GM12878 (cell line): ENCODE results near the gene NR1D1. TPM values are rescaled to one million over a fixed set of nuclear protein-coding genes. Genes with fewer than 3 reads are reported as not detected.

ENCODE experiments used
- ATAC-seq: fragments of 200-7000 bp; cut with Tn5 transposase; 3 replicates; pipeline ENCODE4 v1.9.1; 2020; ENCODE audit warnings: mild to moderate bottlenecking, moderate library complexity
- BruUV-seq: library from RNA; stranded (reverse); fragments of 400-500 nt; replicated peaks from 2 replicates; lab custom pipeline; 2021; lab: Mats Ljungman, UMichigan
- CTCF ChIA-PET: fragments of 300-600 bp; sonication (Branson Sonifier 250); formaldehyde crosslinking; extraction: SDS; loops from one replicate; lab custom pipeline; 2021; ENCODE audit warnings: inconsistent platforms; lab: Yijun Ruan, JAX
- POLR2A ChIA-PET: fragments of 350-600 bp; formaldehyde crosslinking; extraction: SDS; loops from one replicate; lab custom pipeline; 2021; ENCODE audit warnings: inconsistent platforms; lab: Charles Lee
- RAD21 ChIA-PET: fragments of 300-600 bp; sonication (Branson Sonifier 250); formaldehyde crosslinking; loops from one replicate; lab custom pipeline; 2023; ENCODE audit warnings: antibody characterized with exemption; ENCODE audit not compliant: unreplicated experiment; lab: Charles Lee
- SMC1A ChIA-PET: fragments of 300-600 bp; sonication (Branson Sonifier 250); formaldehyde crosslinking; loops from one replicate; lab custom pipeline; 2023; ENCODE audit not compliant: unreplicated experiment, uncharacterized antibody; lab: Charles Lee
- DNase-seq: peaks from one replicate; pipeline ENCODE4 v3.0.0-alpha.2; 2011; ENCODE audit warnings: low read depth, low spot score
- FAIRE-seq: peaks from 3 replicates; lab custom pipeline; 2011; peaks lifted over from hg19 to GRCh38; lab: Jason Lieb, UNC
- H2AFZ ChIP-seq: 2 replicates; pipeline ENCODE4 v1.6.0; 2011; ENCODE audit warnings: low read depth, low read length, control low read depth; ENCODE audit not compliant: control insufficient read depth
- H3K27ac ChIP-seq: 2 replicates; pipeline ENCODE4 v1.5.1; 2011; ENCODE audit warnings: control low read depth; ENCODE audit not compliant: control insufficient read depth, insufficient read depth
- H3K27me3 ChIP-seq, 2 experiments: replicated peaks in 1 of 2; 2 replicates each; pipeline versions ENCODE4 v1.6.0 to v1.6.1; 2011; ENCODE audit warnings: low read length in 1 of 2; ENCODE audit not compliant: control insufficient read depth in 2 of 2, insufficient read depth in 2 of 2
- H3K36me3 ChIP-seq, 2 experiments: 2 replicates each; pipeline ENCODE4 v1.5.1; 2011; ENCODE audit warnings: low read length in 1 of 2; ENCODE audit not compliant: control insufficient read depth in 2 of 2, insufficient read depth in 2 of 2
- H3K4me1 ChIP-seq: 2 replicates; pipeline ENCODE4 v1.6.1; 2011; ENCODE audit warnings: mild to moderate bottlenecking, low read length, moderate library complexity, mixed read lengths; ENCODE audit not compliant: control insufficient read depth, insufficient read depth
- H3K4me2 ChIP-seq: 2 replicates; pipeline ENCODE4 v1.6.0; 2011; ENCODE audit warnings: control low read depth; ENCODE audit not compliant: control insufficient read depth, insufficient read depth
- H3K4me3 ChIP-seq: fragments of 200-600 bp; sonication (generic); 2 replicates; pipeline ENCODE4 v1.5.1; 2016
- H3K79me2 ChIP-seq: 2 replicates; pipeline ENCODE4 v1.6.0; 2011; ENCODE audit warnings: low read length; ENCODE audit not compliant: control insufficient read depth, insufficient read depth
- H3K9ac ChIP-seq: 2 replicates; pipeline ENCODE4 v1.8.0; 2011; ENCODE audit warnings: low read length, control low read depth, mixed read lengths; ENCODE audit not compliant: control insufficient read depth, insufficient read depth
- H3K9me3 ChIP-seq: replicated peaks from 3 replicates; pipeline ENCODE4 v1.5.1; 2011; ENCODE audit warnings: mild to moderate bottlenecking, low read length; ENCODE audit not compliant: control insufficient read depth, insufficient read depth
- H4K20me1 ChIP-seq: 2 replicates; pipeline ENCODE4 v1.6.0; 2011; ENCODE audit not compliant: control insufficient read depth, insufficient read depth
- BHLHE40 ChIP-seq, 2 experiments: fragments of 450-650 bp in 1 of 2; IDR thresholded peaks; 2 replicates each; pipeline ENCODE4 v1.6.1; 2011 to 2017; ENCODE audit warnings: low read depth in 2 of 2, borderline replicate concordance in 1 of 2, improper control_type of control experiment in 1 of 2, low read length in 1 of 2, mild to moderate bottlenecking in 1 of 2
- DPF2 ChIP-seq: fragments of 450-650 bp; IDR thresholded peaks from 2 replicates; pipeline ENCODE4 v1.6.1; 2017; ENCODE audit warnings: mild to moderate bottlenecking
- IKZF2 ChIP-seq, 2 experiments: fragments of 450-650 bp; IDR thresholded peaks; 2 replicates each; pipeline ENCODE4 v1.6.1; 2017; ENCODE audit warnings: mild to moderate bottlenecking in 2 of 2, moderate library complexity in 2 of 2
- NFXL1 ChIP-seq: fragments of 450-650 bp; IDR thresholded peaks from 2 replicates; pipeline ENCODE4 v1.6.1; 2017; ENCODE audit warnings: antibody characterized with exemption, mild to moderate bottlenecking, borderline replicate concordance
- PKNOX1 ChIP-seq: fragments of 450-650 bp; IDR thresholded peaks from 2 replicates; pipeline ENCODE4 v1.6.1; 2016; ENCODE audit warnings: mild to moderate bottlenecking
- RB1 ChIP-seq: fragments of 450-650 bp; formaldehyde crosslinking; IDR thresholded peaks from 2 replicates; pipeline ENCODE4 v1.6.1; 2017; ENCODE audit warnings: mild to moderate bottlenecking, borderline replicate concordance
- SKIL ChIP-seq: fragments of 450-650 bp; IDR thresholded peaks from 2 replicates; pipeline ENCODE4 v1.6.1; 2017; ENCODE audit warnings: mild to moderate bottlenecking, low read depth, inconsistent platforms; ENCODE audit not compliant: poor library complexity, severe bottlenecking
- SPI1 ChIP-seq: IDR thresholded peaks from 2 replicates; pipeline ENCODE4 v1.6.1; 2011; ENCODE audit warnings: low read depth, mild to moderate bottlenecking, low read length, moderate library complexity, borderline replicate concordance; ENCODE audit not compliant: insufficient read depth
- TBL1XR1 ChIP-seq: IDR thresholded peaks from 2 replicates; pipeline ENCODE4 v1.6.1; 2012; ENCODE audit warnings: low read depth, low read length, improper control_type of control experiment
- TCF7 ChIP-seq: IDR thresholded peaks from 2 replicates; pipeline ENCODE4 v1.6.1; 2014; ENCODE audit warnings: antibody characterized with exemption, borderline replicate concordance
- YY1 ChIP-seq: IDR thresholded peaks from 2 replicates; pipeline ENCODE4 v1.6.1; 2011; ENCODE audit warnings: low read depth, mild to moderate bottlenecking, low read length
- ZBTB33 ChIP-seq: fragments of 450-650 bp; IDR thresholded peaks from 2 replicates; pipeline ENCODE4 v1.6.1; 2017; ENCODE audit warnings: mild to moderate bottlenecking
- WGBS: methylation state at CpG from one replicate; pipeline ENCODE4 v1.1.6; 2016; ENCODE audit warnings: low lambda C conversion rate; ENCODE audit not compliant: insufficient replicate concordance, insufficient coverage; ENCODE audit errors: missing lambda C conversion rate; 5-methylcytosine and 5-hydroxymethylcytosine counted together
- in situ Hi-C: fragments of 300-500 bp; cut with MboI; formaldehyde crosslinking; loops from 9 replicates; pipeline ENCODE4 v1.14.3; 2018; ENCODE audit warnings: mixed read lengths
- intact Hi-C: fragments of 100-400 bp; cut with micrococcal nuclease; formaldehyde crosslinking; loops from one replicate; pipeline ENCODE4 v1.14.2; 2022; ENCODE audit not compliant: unreplicated experiment
- polyA plus RNA-seq, 11 experiments: library from polyadenylated mRNA; depleted of rRNA in 4 of 11; unstranded in 6 of 11; stranded (reverse) in 5 of 11; fragments of >200 nt; fragmentation: Nextera tagmentation in 4 of 11; fragmentation: Illumina TruSeq in 1 of 11; extraction: Ambion mirVana in 4 of 11; extraction: Trizol in 1 of 11; gene quantifications; 1 replicate in 1 of 11; 2 replicates in 10 of 11; pipeline versions ENCODE4 v1.2.1 to v1.2.3, GENCODE V29; 2011 to 2016; ENCODE audit warnings: inconsistent platforms in 2 of 11, missing spikeins in 2 of 11, low read depth in 1 of 11
- total RNA-seq, 4 experiments: library from RNA; depleted of rRNA in 3 of 4; stranded (reverse); fragments of >200 nt in 3 of 4; fragmentation: Illumina TruSeq in 1 of 4; extraction: Trizol in 1 of 4; gene quantifications; 2 replicates each; pipeline versions ENCODE4 v1.2.1 to v1.2.3, GENCODE V29; 2013 to 2021

Gene NR1D1
- total and polyA plus RNA-seq, 10 of the 15 experiments (the other 5 are each of a cell fraction or from before 2014, with no cell fraction given) = 0.10 to 3.4 (median 0.94) TPM

- ChIA-PET RAD21 (interaction anchor here (0.8 to 7.7 kb wide), 4 partner anchors 10 to 191 kb away, joined by 3 to 155 read pairs (median 4); partner anchors contain the start of gene CSF3), POLR2A (interaction anchor here (0.5 to 2.2 kb wide), 9 partner anchors 12 to 1238 kb away, joined by 3 to 12 read pairs (median 6); partner anchors contain the start of genes CASC3, MED24 and MSL1), CTCF (interaction anchor here (0.6 to 10.6 kb wide), 6 partner anchors 11 to 895 kb away, joined by 3 to 176 read pairs (median 6); no protein-coding TSS in a partner anchor), SMC1A (interaction anchor here (0.7 to 10.4 kb wide), 8 partner anchors 11 to 243 kb away, joined by 3 to 132 read pairs (median 3); partner anchors contain the start of gene MED24)
- in situ Hi-C loops = no loop called here
- Histone ChIP-seq H3K27me3 (no peaks in the 10 kb centered on the region), H3K9me3 (no peaks in the 10 kb centered on the region), H3K4me1 (peaks cover 75% of the 10 kb centered on the region), H3K27ac (no peak overlapping the region), H4K20me1 (no peaks in the 10 kb centered on the region), H3K9ac (no peak overlapping the region), H2AFZ (peak overlapping the region; percentile 88; the same call in 1 of the 2 replicates), H3K79me2 (peaks cover 11% of the 10 kb centered on the region), H3K4me3 (no peak overlapping the region), H3K36me3 (no peaks in the 10 kb centered on the region; a peak in 1 of 4 replicates), H3K4me2 (peak overlapping the region; percentile 63)
- FAIRE-seq (no peak), ATAC-seq (no peak), DNase-seq (no peak)
- no peak for TF ChIP-seq SKIL
- TF ChIP-seq NFXL1 = no peak
- 0 out of 2 replicates have a peak, but pooled peaks have one; percentile 32 for TF ChIP-seq DPF2
- TF ChIP-seq SPI1 = peak; percentile 36; the same call in 1 of the 2 replicates
- TF ChIP-seq YY1 = no peak
- TF ChIP-seq TCF7 = no peak
- peak in 1 of 2 experiments; percentile 31; a peak in 1 of 4 replicates for TF ChIP-seq IKZF2 (IDR thresholded peaks at IDR 0.05)
- no peak for TF ChIP-seq ZBTB33
- no peak for TF ChIP-seq TBL1XR1
- TF ChIP-seq PKNOX1 = 0 out of 2 replicates have a peak, but pooled peaks have one; percentile 5
- TF ChIP-seq BHLHE40 (IDR thresholded peaks at IDR 0.05; ENCODE audit: borderline replicate concordance in 1 of 2, low read depth in 2 of 2, low read length in 1 of 2) = no peak
- no peak for TF ChIP-seq RB1
- 45% methylated on average over 16 of the region's 16 CpGs for WGBS
- BruUV-seq = no TSS peak
- intact Hi-C loops = no loop called here
Observed at GRCh38 chr17:40101367-40102210, 1.2 kb upstream of the NR1D1 start.
